AG09309 (cell line): ENCODE results near the gene BTG1.
"Not testable (repeated sequence)": the region's sequence is repeated elsewhere in the genome, so short reads cannot be mapped to it uniquely, and the experiment has no call there.

Experiments
- DNase-seq: peaks from one replicate; pipeline ENCODE4 v3.0.0-alpha.2; 2010; ENCODE audit warnings: low read depth
- H3K4me3 ChIP-seq: 2 replicates; pipeline ENCODE4 v1.5.1; 2011; ENCODE audit warnings: mild to moderate bottlenecking, low read depth, low read length, moderate library complexity; ENCODE audit not compliant: control insufficient read depth
- CTCF ChIP-seq: IDR thresholded peaks from 2 replicates; pipeline ENCODE4 v1.5.1; 2011; ENCODE audit warnings: mild to moderate bottlenecking, low read depth, low read length, inconsistent platforms; ENCODE audit not compliant: insufficient read depth, control insufficient read depth; ENCODE audit errors: missing control alignments

The BTG1 gene

GRCh38 chr12:92096346-92097136 is 49.1 kb downstream of the BTG1 start:
- TF ChIP-seq CTCF = no peak
- no peak for DNase-seq
- H3K4me3 ChIP-seq = no peak overlapping the region

GRCh38 chr12:92094751-92095161 is 50.9 kb downstream of the BTG1 start:
- no peak for DNase-seq
- TF ChIP-seq CTCF = peak; percentile 16
- H3K4me3 ChIP-seq = no peak overlapping the region

- DNase-seq, H3K4me3 ChIP-seq: not testable (repeated sequence)
These were observed 51.3 kb downstream of the BTG1 start for GRCh38 chr12:92094301-92094700.
